Activated naive CD4-positive, alpha-beta T cell treated with anti-CD3 and anti-CD28 coated beads, Interleukin-2, amount 10 ng/mL, durations not matched to agents 7 days and 5 days (primary cell): Measurements from ENCODE around the gene RBL1.
"Not testable (repeated sequence)": the region's sequence is repeated elsewhere in the genome, so short reads cannot be mapped to it uniquely, and the experiment has no call there.

Source experiments
- CTCF ChIA-PET: fragments of 350-600 bp; sonication (Branson Sonifier 250); formaldehyde crosslinking; loops from one replicate; lab custom pipeline; 2021; ENCODE audit warnings: antibody characterized with exemption; lab: Charles Lee
- DNase-seq: peaks from one replicate; pipeline ENCODE4 v3.0.0-alpha.2; 2020
- H3K27ac Mint-ChIP-seq: one replicate; pipeline ENCODE4 v1.8.0; 2021; ENCODE audit warnings: mild to moderate bottlenecking, moderate library complexity, mixed read lengths
- H3K27me3 Mint-ChIP-seq: one replicate; pipeline ENCODE4 v1.8.0; 2021; ENCODE audit warnings: mild to moderate bottlenecking, mixed read lengths
- H3K36me3 Mint-ChIP-seq: one replicate; pipeline ENCODE4 v1.8.0; 2021; ENCODE audit warnings: mixed read lengths
- H3K4me1 Mint-ChIP-seq: one replicate; pipeline ENCODE4 v1.8.0; 2021; ENCODE audit warnings: mixed read lengths
- H3K4me3 Mint-ChIP-seq: one replicate; pipeline ENCODE4 v1.8.0; 2021; ENCODE audit warnings: mild to moderate bottlenecking, moderate library complexity, mixed read lengths
- H3K9me3 Mint-ChIP-seq: one replicate; pipeline ENCODE4 v1.8.0; 2021; ENCODE audit warnings: mixed read lengths

Gene RBL1

GRCh38 chr20:37042986-37043972 is 52.5 kb downstream of the RBL1 start:
- peak overlapping the region; percentile 99 for H3K27ac Mint-ChIP-seq
- peaks cover 73% of the 10 kb centered on the region for H3K36me3 Mint-ChIP-seq
- CTCF ChIA-PET, result interaction anchor here (0.6 to 2.0 kb wide), 3 partner anchors 35 to 84 kb away, joined by 3 to 8 read pairs (median 3); no protein-coding TSS in a partner anchor
- peaks cover 5% of the 10 kb centered on the region for H3K9me3 Mint-ChIP-seq
- DNase-seq, result peak; percentile 68
- H3K27me3 Mint-ChIP-seq, result no peaks in the 10 kb centered on the region
- H3K4me3 Mint-ChIP-seq, result peak overlapping the region; percentile 67
- H3K4me1 Mint-ChIP-seq, result peaks cover 59% of the 10 kb centered on the region

- H3K27me3 Mint-ChIP-seq, H3K4me3 Mint-ChIP-seq, H3K27ac Mint-ChIP-seq, H3K9me3 Mint-ChIP-seq, CTCF ChIA-PET, DNase-seq: not testable (repeated sequence)
- Mint-ChIP-seq H3K4me1 (peaks cover 33% of the 10 kb centered on the region), H3K36me3 (peaks cover 67% of the 10 kb centered on the region)
These were observed 56.4 kb downstream of the RBL1 start for GRCh38 chr20:37039366-37039765.

GRCh38 chr20:37032077-37032476 is 63.7 kb downstream of the RBL1 start:
- Mint-ChIP-seq H3K27ac (no peak overlapping the region), H3K4me1 (peaks cover 2% of the 10 kb centered on the region), H3K4me3 (no peak overlapping the region), H3K9me3 (no peaks in the 10 kb centered on the region), H3K36me3 (peaks cover 59% of the 10 kb centered on the region), H3K27me3 (no peaks in the 10 kb centered on the region)
- CTCF ChIA-PET, result no interaction called here
- no peak for DNase-seq

GRCh38 chr20:37020636-37021035 is 75.2 kb downstream of the RBL1 start:
- DNase-seq, result no peak
- Mint-ChIP-seq H3K27me3 (no peaks in the 10 kb centered on the region), H3K27ac (no peak overlapping the region), H3K4me1 (peaks cover 36% of the 10 kb centered on the region), H3K4me3 (no peak overlapping the region), H3K36me3 (peaks cover 64% of the 10 kb centered on the region), H3K9me3 (no peaks in the 10 kb centered on the region)
- CTCF ChIA-PET, result no interaction called here

GRCh38 chr20:37012631-37013030 is 83.2 kb downstream of the RBL1 start:
- H3K9me3 Mint-ChIP-seq, H3K27ac Mint-ChIP-seq, DNase-seq, H3K27me3 Mint-ChIP-seq, H3K4me3 Mint-ChIP-seq, CTCF ChIA-PET: not testable (repeated sequence)
- Mint-ChIP-seq H3K36me3 (peaks cover 48% of the 10 kb centered on the region), H3K4me1 (peaks cover 63% of the 10 kb centered on the region)

- Mint-ChIP-seq H3K36me3 (peaks cover 44% of the 10 kb centered on the region), H3K27ac (peak overlapping the region; percentile 67), H3K4me1 (peaks cover 58% of the 10 kb centered on the region)
- DNase-seq, H3K27me3 Mint-ChIP-seq, CTCF ChIA-PET, H3K9me3 Mint-ChIP-seq, H3K4me3 Mint-ChIP-seq: not testable (repeated sequence)
These were observed 83.9 kb downstream of the RBL1 start for GRCh38 chr20:37011858-37012257.

GRCh38 chr20:37011147-37011546 is 84.7 kb downstream of the RBL1 start:
- Mint-ChIP-seq H3K36me3 (peaks cover 40% of the 10 kb centered on the region), H3K4me3 (no peak overlapping the region), H3K9me3 (no peaks in the 10 kb centered on the region), H3K27me3 (no peaks in the 10 kb centered on the region), H3K27ac (peak overlapping the region; percentile 14), H3K4me1 (peaks cover 54% of the 10 kb centered on the region)
- CTCF ChIA-PET, result no interaction called here
- DNase-seq, result no peak

- peak; percentile 57 for DNase-seq
- CTCF ChIA-PET, result interaction anchor here (0.6 to 3.2 kb wide), 20 partner anchors 8 to 234 kb away, joined by 3 to 15 read pairs (median 4); partner anchors contain the start of genes DSN1 and RBL1
- H3K27me3 Mint-ChIP-seq, result no peaks in the 10 kb centered on the region
- no peak overlapping the region for H3K4me3 Mint-ChIP-seq
- peaks cover 38% of the 10 kb centered on the region for H3K36me3 Mint-ChIP-seq
- peaks cover 50% of the 10 kb centered on the region for H3K4me1 Mint-ChIP-seq
- peak overlapping the region; percentile 78 for H3K27ac Mint-ChIP-seq
- no peaks in the 10 kb centered on the region for H3K9me3 Mint-ChIP-seq
These were observed 87.7 kb downstream of the RBL1 start for GRCh38 chr20:37007898-37008649.

GRCh38 chr20:37005062-37005942 is 90.5 kb downstream of the RBL1 start:
- Mint-ChIP-seq H3K36me3 (peaks cover 33% of the 10 kb centered on the region), H3K4me1 (peaks cover 48% of the 10 kb centered on the region), H3K27ac (peak overlapping the region; percentile 75)
- H3K9me3 Mint-ChIP-seq, H3K27me3 Mint-ChIP-seq, H3K4me3 Mint-ChIP-seq, DNase-seq: not testable (repeated sequence)
- CTCF ChIA-PET, result interaction anchor here (0.6 to 1.3 kb wide), 3 partner anchors 10 to 1297 kb away, joined by 3 to 4 read pairs (median 4); no protein-coding TSS in a partner anchor

GRCh38 chr20:37001634-37002033 is 94.2 kb downstream of the RBL1 start:
- H3K36me3 Mint-ChIP-seq, result peaks cover 47% of the 10 kb centered on the region
- H3K27me3 Mint-ChIP-seq, CTCF ChIA-PET, H3K4me3 Mint-ChIP-seq, DNase-seq, H3K27ac Mint-ChIP-seq, H3K9me3 Mint-ChIP-seq: not testable (repeated sequence)
- H3K4me1 Mint-ChIP-seq, result peaks cover 33% of the 10 kb centered on the region

GRCh38 chr20:37000171-37000570 is 95.6 kb downstream of the RBL1 start:
- H3K9me3 Mint-ChIP-seq, H3K27me3 Mint-ChIP-seq, H3K4me3 Mint-ChIP-seq, CTCF ChIA-PET, H3K27ac Mint-ChIP-seq, DNase-seq: not testable (repeated sequence)
- H3K4me1 Mint-ChIP-seq, result peaks cover 25% of the 10 kb centered on the region
- H3K36me3 Mint-ChIP-seq, result peaks cover 57% of the 10 kb centered on the region

GRCh38 chr20:36998652-36999051 is 97.1 kb downstream of the RBL1 start:
- no peak for DNase-seq
- Mint-ChIP-seq H3K4me3 (no peak overlapping the region), H3K9me3 (peaks cover 11% of the 10 kb centered on the region), H3K36me3 (peaks cover 66% of the 10 kb centered on the region), H3K27me3 (no peaks in the 10 kb centered on the region), H3K27ac (peak overlapping the region; percentile 87), H3K4me1 (peaks cover 22% of the 10 kb centered on the region)
- CTCF ChIA-PET, result interaction anchor here (0.6 to 1.2 kb wide), 2 partner anchors 9 to 19 kb away, joined by 3 to 5 read pairs; no protein-coding TSS in a partner anchor

- DNase-seq, result no peak
- H3K27me3 Mint-ChIP-seq, result no peaks in the 10 kb centered on the region
- no peak overlapping the region for H3K27ac Mint-ChIP-seq
- CTCF ChIA-PET, result no interaction called here
- no peak overlapping the region for H3K4me3 Mint-ChIP-seq
- peaks cover 64% of the 10 kb centered on the region for H3K36me3 Mint-ChIP-seq
- H3K9me3 Mint-ChIP-seq, result peaks cover 18% of the 10 kb centered on the region
- H3K4me1 Mint-ChIP-seq, result peaks cover 18% of the 10 kb centered on the region
These were observed 98.7 kb downstream of the RBL1 start for GRCh38 chr20:36997121-36997520.
